NCI-H2227 (cell line): ENCODE measurements around the gene RBL1.
"Not testable (repeated sequence)": the region's sequence is repeated elsewhere in the genome, so short reads cannot be mapped to it uniquely, and the experiment has no call there.

Experiments
- DNase-seq: peaks from one replicate; lab custom pipeline; 2025; ENCODE audit not compliant: unreplicated experiment; lab: John Stamatoyannopoulos, UW

Gene RBL1

DNA sequence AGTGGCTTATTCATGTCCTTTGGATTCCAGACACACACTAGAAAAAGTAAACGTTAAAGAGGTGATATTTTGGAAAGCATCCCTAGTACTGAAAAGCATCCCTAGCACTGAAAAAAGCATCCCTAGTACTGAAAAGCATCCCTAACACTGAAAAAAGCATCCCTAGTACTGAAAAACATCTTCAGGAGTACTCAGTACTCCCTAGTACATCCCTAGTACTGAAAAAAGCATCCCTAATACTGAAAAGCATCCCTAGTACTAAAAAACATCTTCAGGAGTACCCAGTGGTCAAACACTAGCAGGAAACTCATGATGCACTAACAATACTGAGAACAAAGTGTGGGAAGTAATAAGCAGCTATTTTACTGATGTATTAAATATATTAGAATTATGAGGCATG, 98.7 kb downstream of the RBL1 start:
- DNase-seq, result no peak

DNA sequence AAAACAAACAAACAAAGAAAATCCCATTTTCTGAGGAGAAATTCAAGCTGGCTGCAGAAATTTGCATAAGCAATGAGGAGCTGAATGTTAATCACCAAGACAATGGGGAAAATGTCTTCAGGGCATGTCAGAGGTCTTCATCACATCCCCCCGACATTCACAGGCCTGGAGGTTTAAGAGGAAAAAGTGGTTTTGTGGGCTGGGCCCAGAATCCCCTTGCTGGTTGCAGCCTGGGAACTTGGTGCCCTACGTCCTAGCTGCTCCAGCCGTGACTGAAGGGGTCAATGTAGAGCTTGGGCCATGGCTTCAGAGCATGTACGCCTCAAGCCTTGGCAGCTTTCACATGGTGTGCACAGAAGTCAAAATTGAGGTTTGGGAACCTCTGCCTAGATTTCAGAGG, 101.6 kb downstream of the RBL1 start:
- DNase-seq, result not testable (repeated sequence)

DNA sequence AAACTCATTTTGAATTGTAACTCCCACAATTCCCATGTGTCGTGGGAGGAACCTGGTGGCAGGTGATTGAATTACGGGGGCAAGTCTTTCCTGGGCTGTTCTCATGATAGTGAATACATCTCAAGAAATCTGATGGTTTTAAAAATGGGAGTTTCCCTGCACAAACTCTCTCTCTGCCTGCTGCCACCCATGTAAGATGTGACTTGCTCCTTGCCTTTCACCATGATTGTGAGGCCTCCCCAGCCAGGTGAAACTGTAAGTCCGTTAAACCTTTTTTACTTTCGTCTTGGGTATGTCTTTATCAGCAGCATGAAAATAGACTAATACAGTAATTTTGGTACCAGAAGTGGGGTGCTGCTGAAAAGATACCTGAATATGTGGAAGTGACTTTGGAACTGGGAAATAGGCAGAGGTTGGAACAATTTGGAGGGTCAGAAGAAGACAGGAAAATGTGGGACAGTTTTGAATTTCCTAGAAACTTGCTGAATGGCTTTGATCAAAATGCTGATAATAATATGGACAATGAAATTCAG, 102.9 kb downstream of the RBL1 start:
- DNase-seq, result no peak

DNA sequence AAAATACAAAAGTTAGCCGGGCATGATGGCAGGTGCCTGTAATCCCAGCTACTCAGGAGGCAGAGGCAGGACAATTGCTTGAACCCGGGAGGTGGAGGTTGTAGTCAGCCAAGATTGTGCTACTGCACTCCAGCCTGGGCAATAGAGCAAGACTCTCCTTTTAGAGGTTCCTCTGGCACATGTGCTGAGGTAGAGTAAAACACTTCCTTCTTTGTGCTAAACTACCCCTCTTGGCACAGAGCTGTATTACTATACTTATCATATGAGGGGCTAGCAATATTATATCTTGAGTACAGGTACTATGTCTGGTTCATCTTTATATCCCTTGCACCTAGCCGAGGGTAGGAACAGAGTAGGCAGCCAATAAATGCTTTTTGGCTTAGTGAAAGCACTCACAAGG, 104.1 kb downstream of the RBL1 start:
- DNase-seq, result no peak

DNA sequence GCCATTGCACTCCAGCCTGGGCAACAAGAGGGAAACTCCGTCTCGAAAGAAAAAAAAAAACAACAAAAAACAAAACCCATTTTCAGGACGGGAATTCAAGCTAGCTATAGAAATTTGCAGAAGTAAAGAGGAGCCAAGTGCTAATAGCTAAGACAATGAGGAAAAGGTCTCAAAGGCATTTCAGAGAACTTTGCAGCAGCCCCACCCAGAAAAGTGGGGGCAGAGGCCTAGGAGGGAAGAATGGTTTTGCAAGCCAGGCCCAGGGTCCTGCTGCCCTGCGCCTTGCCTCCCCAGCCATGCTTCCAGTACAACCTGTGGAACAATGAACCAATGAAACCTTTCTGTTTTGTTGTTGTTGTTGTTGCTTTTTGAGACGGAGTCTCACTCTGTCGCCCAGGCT, 106.0 kb downstream of the RBL1 start:
- no peak for DNase-seq

DNA sequence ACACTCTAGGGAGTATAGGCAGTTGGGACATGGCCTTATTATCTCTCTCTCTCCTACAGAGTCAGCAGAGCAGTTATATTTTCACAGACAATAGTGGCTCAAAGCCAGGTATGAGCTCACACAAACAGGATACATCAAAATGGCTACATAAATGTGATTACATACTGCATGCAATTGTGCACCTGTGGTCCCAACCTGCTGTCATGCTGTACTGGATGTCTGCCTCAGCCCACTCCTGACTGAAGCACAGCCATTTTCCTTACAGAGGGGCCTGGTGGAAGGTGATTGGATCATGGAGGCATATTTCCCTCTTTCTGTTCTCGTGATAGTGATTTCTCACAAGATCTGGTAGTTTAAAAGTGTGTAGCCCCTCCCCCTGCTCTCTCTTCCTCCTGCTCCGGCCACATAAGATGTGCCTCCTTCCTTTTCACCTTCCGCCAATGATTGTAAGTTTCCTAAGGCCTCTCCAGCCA, 107.3 kb downstream of the RBL1 start:
- DNase-seq, result no peak

DNA sequence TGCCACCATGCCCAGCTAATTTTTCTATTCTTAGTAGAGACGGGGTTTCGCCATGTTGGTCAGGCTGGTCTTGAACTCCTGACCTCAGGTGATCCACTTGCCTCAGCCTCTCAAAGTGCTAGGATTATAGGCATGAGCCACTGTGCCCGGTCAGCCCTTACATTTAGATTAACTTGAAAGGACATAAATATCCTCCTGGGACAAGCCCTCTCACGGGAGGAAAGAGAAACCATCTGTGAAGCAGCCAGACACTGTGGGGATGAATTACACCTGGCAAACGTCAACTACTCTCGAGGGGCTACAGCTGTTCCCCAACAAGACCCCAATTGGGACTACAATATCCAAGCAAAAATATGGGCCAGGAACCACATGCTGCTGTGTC, 111.5 kb downstream of the RBL1 start:
- DNase-seq, result no peak

DNA sequence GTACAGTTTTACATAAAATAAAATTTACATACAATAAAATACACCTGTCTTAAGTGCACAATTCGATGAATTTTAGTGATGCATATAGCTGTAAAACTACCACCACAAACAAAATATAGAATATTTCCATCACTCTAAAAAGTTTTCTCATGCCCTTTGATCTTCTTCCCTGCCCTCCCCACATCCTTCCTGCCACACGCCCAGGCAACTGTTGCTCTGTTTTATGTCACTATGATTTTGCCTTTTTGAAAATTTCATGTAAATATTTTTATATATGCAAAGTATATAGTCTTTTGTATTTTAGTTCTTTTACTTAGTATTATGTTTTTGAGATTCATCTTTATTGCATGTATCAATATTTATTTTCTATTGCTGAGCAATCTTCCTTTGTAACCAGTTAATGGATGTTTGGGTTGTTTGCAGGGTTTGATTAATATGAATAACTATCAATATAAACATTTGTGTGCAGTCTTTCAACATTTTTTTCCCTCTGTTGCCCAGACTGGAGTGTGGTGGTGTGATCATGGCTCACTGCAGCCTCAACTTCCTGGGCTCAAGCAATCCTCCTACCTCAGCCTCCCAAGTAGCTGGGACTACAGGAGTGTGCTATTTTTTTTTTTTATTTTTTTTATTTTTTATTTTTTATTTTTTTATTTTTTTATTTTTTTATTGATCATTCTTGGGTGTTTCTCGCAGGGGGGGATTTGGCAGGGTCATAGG, 120.5 kb downstream of the RBL1 start:
- no peak for DNase-seq

DNA sequence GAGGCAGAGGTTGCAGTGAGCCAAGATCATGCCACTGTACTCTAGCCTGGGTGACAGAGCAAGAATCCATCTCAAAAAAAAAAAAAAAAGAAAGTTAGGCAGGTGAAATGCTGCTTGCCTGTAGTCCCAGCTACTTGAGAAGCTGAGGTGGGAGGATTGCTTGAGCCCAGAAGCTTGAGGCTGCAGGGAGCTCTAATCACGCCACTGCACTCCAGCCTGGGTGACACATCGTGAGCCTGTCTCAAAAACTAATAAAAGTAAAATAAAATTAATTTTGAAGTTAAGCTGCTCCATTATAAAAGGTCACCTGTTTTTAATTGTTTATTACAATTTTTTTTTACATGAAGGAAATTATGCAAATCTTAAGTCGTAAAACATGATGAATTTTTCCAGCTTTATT, 121.1 kb downstream of the RBL1 start:
- DNase-seq, result no peak

GRCh38 chr20:36971103-36971502, 124.7 kb downstream of the RBL1 start:
- no peak for DNase-seq

- no peak for DNase-seq
Measured at GRCh38 chr20:36969478-36970186, 126.2 kb downstream of the RBL1 start.

GRCh38 chr20:36969051-36969450, 126.7 kb downstream of the RBL1 start:
- no peak for DNase-seq

DNA sequence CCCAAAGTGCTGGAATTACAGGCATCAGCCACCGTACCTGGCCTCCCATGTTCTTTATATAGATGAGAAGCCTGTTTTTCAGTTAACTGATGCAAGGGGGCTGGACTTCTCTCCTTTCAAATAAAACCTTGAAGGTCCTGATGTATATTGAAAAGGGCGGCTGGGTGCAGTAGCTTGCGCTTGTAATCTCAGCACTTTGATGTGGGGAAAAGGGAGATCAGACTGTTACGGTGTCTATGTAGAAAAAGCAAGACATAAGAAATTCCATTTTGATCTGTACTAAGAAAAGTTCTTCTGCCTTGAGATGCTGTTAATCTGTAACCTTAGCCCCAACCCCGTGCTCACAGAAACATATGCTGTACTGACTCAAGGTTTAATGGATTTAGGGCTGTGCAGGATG, 128.2 kb downstream of the RBL1 start:
- no peak for DNase-seq

DNA sequence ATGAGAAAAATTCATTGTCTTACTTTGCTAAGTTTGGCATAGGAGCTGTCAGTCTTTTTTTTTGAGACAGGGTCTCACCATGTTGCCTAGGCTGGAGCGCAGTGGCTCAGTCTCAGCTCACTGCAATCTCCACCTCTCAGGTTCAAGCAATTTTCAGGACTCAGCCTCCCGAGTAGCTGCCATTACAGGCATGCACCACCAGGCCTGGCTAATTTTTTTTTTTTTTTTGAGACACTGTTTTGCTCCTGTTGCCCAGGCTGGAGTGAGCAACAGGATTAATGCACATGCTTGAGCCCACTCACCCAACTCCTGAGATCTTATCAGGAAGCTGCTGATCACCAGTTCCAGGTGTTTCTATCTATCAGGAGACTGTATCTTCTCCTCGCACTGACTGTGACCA, 128.8 kb downstream of the RBL1 start:
- not testable (repeated sequence) for DNase-seq

GRCh38 chr20:36962354-36962941, 133.3 kb downstream of the RBL1 start:
- not testable (repeated sequence) for DNase-seq

- no peak for DNase-seq
Measured at GRCh38 chr20:36959242-36959641, 136.6 kb downstream of the RBL1 start.

- no peak for DNase-seq
Measured at GRCh38 chr20:36957875-36958667, 137.7 kb downstream of the RBL1 start.

DNA sequence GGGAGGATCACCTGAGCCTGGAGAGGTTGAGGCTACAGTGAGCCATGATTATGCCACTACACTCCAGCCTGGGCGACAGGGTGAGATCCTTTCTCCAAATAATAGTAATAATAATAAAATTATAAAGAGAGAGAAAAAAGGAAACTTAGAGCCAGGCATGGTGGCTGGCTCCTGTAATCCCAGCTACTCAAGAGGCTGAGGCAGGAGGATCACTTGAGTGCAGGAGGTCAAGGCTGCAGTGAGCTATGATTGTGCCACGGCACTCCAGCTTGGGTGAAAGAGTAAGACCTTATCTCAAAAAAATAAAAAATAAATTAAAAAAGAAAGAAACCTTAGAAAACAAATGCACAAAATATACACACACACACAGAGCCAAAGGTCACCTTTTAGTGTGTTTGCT, 139.1 kb downstream of the RBL1 start:
- no peak for DNase-seq

DNA sequence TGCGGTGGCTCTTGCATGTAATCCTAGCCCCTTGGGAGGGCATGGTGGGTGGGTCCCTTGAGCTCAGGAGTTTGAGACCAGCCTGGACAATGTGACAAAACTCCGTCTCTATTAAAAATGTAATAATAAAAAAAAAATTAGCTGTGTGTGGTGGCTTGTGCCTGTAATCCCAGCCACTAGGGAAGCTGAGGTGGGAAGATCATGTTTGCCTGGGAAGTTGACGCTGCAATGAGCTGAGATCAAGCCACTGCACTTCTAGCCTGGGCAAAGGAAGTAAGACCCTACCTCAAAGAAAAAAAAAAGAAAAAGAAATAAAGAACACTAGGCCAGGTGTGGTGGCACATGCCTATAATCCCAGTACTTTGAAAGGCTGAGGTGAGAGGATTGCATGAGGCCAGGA, 139.8 kb downstream of the RBL1 start:
- no peak for DNase-seq

- peak; percentile 58 for DNase-seq
Measured at GRCh38 chr20:36951979-36952738, 143.6 kb downstream of the RBL1 start.
